WTC11 (cell line): ENCODE data around the gene DTD1. TPM values are rescaled to one million over a fixed set of nuclear protein-coding genes. Genes with fewer than 3 reads are reported as not detected.

ENCODE experiments used
- ATAC-seq: fragments of 200-7000 bp; cut with Tn5 transposase; 2 replicates; pipeline ENCODE4 v1.10.0; 2021; ENCODE audit warnings: mild to moderate bottlenecking, moderate library complexity
- CTCF ChIA-PET: fragments of 300-600 bp; sonication (Branson Sonifier 250); formaldehyde crosslinking; loops from one replicate; lab custom pipeline; 2021; ENCODE audit warnings: antibody characterized with exemption; lab: Charles Lee
- POLR2A ChIA-PET: fragments of 350-600 bp; sonication (Branson Sonifier 250); formaldehyde crosslinking; loops from one replicate; lab custom pipeline; 2021; ENCODE audit warnings: antibody characterized with exemption; lab: Charles Lee
- DNase-seq: peaks from one replicate; pipeline ENCODE4 v3.0.0; 2021; ENCODE audit warnings: low spot score
- H3K27ac Mint-ChIP-seq: 2 replicates; pipeline ENCODE4 v1.8.0; 2021; ENCODE audit warnings: mixed read lengths
- H3K27me3 Mint-ChIP-seq: 2 replicates; pipeline ENCODE4 v1.8.0; 2021; ENCODE audit warnings: low read depth, mild to moderate bottlenecking, moderate library complexity, mixed read lengths
- H3K36me3 Mint-ChIP-seq: 2 replicates; pipeline ENCODE4 v1.8.0; 2021; ENCODE audit warnings: mixed read lengths
- H3K4me1 Mint-ChIP-seq: 2 replicates; pipeline ENCODE4 v1.8.0; 2022; ENCODE audit warnings: mixed read lengths
- H3K4me3 Mint-ChIP-seq: 2 replicates; pipeline ENCODE4 v1.8.0; 2021; ENCODE audit warnings: mild to moderate bottlenecking, moderate library complexity, mixed read lengths
- H3K9me3 Mint-ChIP-seq: 2 replicates; pipeline ENCODE4 v1.8.0; 2021; ENCODE audit warnings: mixed read lengths
- CBFB ChIP-seq: sonication (generic); formaldehyde crosslinking; IDR thresholded peaks from 2 replicates; pipeline ENCODE4 v1.8.1; 2022; ENCODE audit warnings: mild to moderate bottlenecking, low read depth, missing genetic modification reagents
- CREB1 ChIP-seq: sonication (generic); formaldehyde crosslinking; IDR thresholded peaks from 2 replicates; pipeline ENCODE4 v1.8.0; 2023; ENCODE audit warnings: mild to moderate bottlenecking, missing genetic modification reagents
- ELF4 ChIP-seq: sonication (generic); formaldehyde crosslinking; IDR thresholded peaks from 2 replicates; pipeline ENCODE4 v1.8.1; 2022; ENCODE audit warnings: low read depth, mild to moderate bottlenecking, moderate library complexity, missing genetic modification reagents
- ETV6 ChIP-seq: sonication (generic); formaldehyde crosslinking; IDR thresholded peaks from 2 replicates; pipeline ENCODE4 v1.8.1; 2022; ENCODE audit warnings: mild to moderate bottlenecking, missing genetic modification reagents
- GRHL2 ChIP-seq: fragments of 250-450 bp; sonication (Bioruptor Pico); IDR thresholded peaks from 2 replicates; pipeline ENCODE4 v1.8.0; 2022; ENCODE audit warnings: mild to moderate bottlenecking, moderate library complexity; ENCODE audit not compliant: insufficient replicate concordance, severe bottlenecking
- HMGA2 ChIP-seq: fragments of 250-450 bp; sonication (Bioruptor Pico); IDR thresholded peaks from 2 replicates; pipeline ENCODE4 v1.4.0; 2021; ENCODE audit warnings: mild to moderate bottlenecking, moderate library complexity
- JAZF1 ChIP-seq: fragments of 250-450 bp; sonication (Bioruptor Pico); IDR thresholded peaks from 2 replicates; pipeline ENCODE4 v1.9.0; 2021; ENCODE audit warnings: moderate library complexity, mild to moderate bottlenecking, inconsistent platforms
- NFATC4 ChIP-seq: fragments of 250-450 bp; sonication (Bioruptor Pico); IDR thresholded peaks from 2 replicates; pipeline ENCODE4 v1.9.0; 2021; ENCODE audit warnings: mild to moderate bottlenecking
- NFE2L1 ChIP-seq: sonication (generic); formaldehyde crosslinking; IDR thresholded peaks from 2 replicates; pipeline ENCODE4 v1.8.1; 2023; ENCODE audit warnings: missing genetic modification reagents
- PRRX2 ChIP-seq: fragments of 250-450 bp; sonication (Bioruptor Pico); IDR thresholded peaks from 2 replicates; pipeline ENCODE4 v1.8.0; 2021; ENCODE audit warnings: mild to moderate bottlenecking
- RORB ChIP-seq: fragments of 250-450 bp; sonication (Bioruptor Pico); IDR thresholded peaks from 2 replicates; pipeline ENCODE4 v1.9.0; 2021; ENCODE audit warnings: mild to moderate bottlenecking
- SOX15 ChIP-seq: fragments of 250-450 bp; sonication (Bioruptor Pico); IDR thresholded peaks from 2 replicates; pipeline ENCODE4 v1.9.0; 2021; ENCODE audit warnings: mild to moderate bottlenecking
- TCF7 ChIP-seq: sonication (generic); formaldehyde crosslinking; IDR thresholded peaks from 2 replicates; pipeline ENCODE4 v1.8.0; 2022; ENCODE audit warnings: mild to moderate bottlenecking, low read depth, missing genetic modification reagents, moderate library complexity
- ZBTB21 ChIP-seq: sonication (generic); formaldehyde crosslinking; IDR thresholded peaks from 2 replicates; pipeline ENCODE4 v1.8.1; 2023; ENCODE audit warnings: mild to moderate bottlenecking, missing genetic modification reagents, borderline replicate concordance
- ZNF121 ChIP-seq: sonication (generic); formaldehyde crosslinking; IDR thresholded peaks from 2 replicates; pipeline ENCODE4 v1.8.0; 2023; ENCODE audit warnings: missing genetic modification reagents
- ZNF423 ChIP-seq: fragments of 250-450 bp; sonication (Bioruptor Pico); IDR thresholded peaks from 2 replicates; pipeline ENCODE4 v2.1.2; 2022; ENCODE audit warnings: mild to moderate bottlenecking, moderate library complexity
- ZNF671 ChIP-seq: fragments of 250-450 bp; sonication (Bioruptor Pico); IDR thresholded peaks from 2 replicates; pipeline ENCODE4 v1.8.0; 2021; ENCODE audit warnings: mild to moderate bottlenecking
- total RNA-seq: library from RNA; stranded (reverse); gene quantifications from 3 replicates; pipeline ENCODE4 v1.2.3, GENCODE V29; 2021
- TF ChIP-seq, protein P1 (sequence below): sonication (generic); formaldehyde crosslinking; IDR thresholded peaks from 2 replicates; pipeline ENCODE4 v1.8.1; 2023; ENCODE audit warnings: mild to moderate bottlenecking, missing genetic modification reagents
- TF ChIP-seq, protein P2 (sequence below): fragments of 250-450 bp; sonication (Bioruptor Pico); IDR thresholded peaks from 2 replicates; pipeline ENCODE4 v2.1.2; 2022; ENCODE audit warnings: mild to moderate bottlenecking, moderate library complexity
- TF ChIP-seq, protein P3 (sequence below): sonication (generic); formaldehyde crosslinking; conservative IDR thresholded peaks from 2 replicates; pipeline ENCODE4 v1.8.1; 2022; ENCODE audit warnings: mild to moderate bottlenecking, missing genetic modification reagents
- TF ChIP-seq, protein P4 (sequence below): sonication (generic); formaldehyde crosslinking; IDR thresholded peaks from 2 replicates; pipeline ENCODE4 v1.8.0; 2022; ENCODE audit warnings: mild to moderate bottlenecking, missing genetic modification reagents
- TF ChIP-seq, protein P5 (sequence below): sonication (generic); formaldehyde crosslinking; IDR thresholded peaks from 2 replicates; pipeline ENCODE4 v1.8.1; 2023; ENCODE audit warnings: mild to moderate bottlenecking, moderate library complexity, missing genetic modification reagents

The DTD1 gene
- total RNA-seq, 1 experiment from 2014 or later, result 71.1 TPM

DNA sequence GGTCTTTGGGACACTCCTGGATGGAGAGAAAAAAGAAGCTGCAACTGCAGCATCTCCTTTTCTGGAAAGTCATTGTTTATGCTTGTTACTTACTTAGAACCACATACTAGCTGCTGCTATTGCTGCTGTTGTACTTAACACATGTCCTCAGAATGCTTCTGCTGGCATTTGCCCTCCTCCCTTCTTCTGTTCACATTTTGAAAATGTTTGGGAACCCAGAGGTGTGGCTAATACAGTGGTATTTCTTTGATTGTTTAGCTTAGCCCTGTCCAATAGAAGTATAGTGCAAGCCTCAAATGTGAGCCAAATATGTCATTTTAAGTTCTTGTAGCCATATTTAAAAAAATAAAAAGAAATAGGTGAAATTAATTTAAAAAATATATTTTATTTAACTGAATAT is 8.4 kb downstream of the DTD1 start (continued):
- TF ChIP-seq, protein P1, sequence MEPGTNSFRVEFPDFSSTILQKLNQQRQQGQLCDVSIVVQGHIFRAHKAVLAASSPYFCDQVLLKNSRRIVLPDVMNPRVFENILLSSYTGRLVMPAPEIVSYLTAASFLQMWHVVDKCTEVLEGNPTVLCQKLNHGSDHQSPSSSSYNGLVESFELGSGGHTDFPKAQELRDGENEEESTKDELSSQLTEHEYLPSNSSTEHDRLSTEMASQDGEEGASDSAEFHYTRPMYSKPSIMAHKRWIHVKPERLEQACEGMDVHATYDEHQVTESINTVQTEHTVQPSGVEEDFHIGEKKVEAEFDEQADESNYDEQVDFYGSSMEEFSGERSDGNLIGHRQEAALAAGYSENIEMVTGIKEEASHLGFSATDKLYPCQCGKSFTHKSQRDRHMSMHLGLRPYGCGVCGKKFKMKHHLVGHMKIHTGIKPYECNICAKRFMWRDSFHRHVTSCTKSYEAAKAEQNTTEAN, result no peak
- no peak for TF ChIP-seq CBFB (CRISPR knock-in tag)
- no peak for TF ChIP-seq GRHL2 (CRISPR knock-in tag)
- no peak for TF ChIP-seq ELF4 (CRISPR knock-in tag)
- TF ChIP-seq ETV6, result no peak

DNA sequence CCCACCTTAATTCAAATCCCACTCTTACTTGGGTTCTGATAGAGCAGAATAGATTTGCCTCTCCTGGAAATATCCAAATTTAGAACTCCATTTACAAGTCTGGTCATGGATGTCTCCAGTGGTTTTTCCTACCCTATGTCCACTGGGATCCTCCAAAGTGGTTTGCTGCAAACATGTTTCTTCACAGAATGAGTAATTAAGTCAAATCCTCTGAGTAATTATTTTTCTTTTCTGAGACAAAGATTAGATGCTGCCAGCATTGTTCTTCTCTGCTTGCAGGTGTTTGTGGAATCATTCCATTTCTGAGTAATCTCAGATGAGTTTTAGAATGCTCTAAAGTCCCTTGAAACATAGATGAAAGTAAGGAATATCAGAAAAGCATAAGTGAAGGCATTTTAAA is 21.9 kb downstream of the DTD1 start:
- Mint-ChIP-seq H3K4me3 (no peak overlapping the region), H3K27ac (no peak overlapping the region), H3K4me1 (peaks cover 13% of the 10 kb centered on the region), H3K36me3 (peaks cover 4% of the 10 kb centered on the region; the same call in 1 of the 2 replicates), H3K9me3 (no peaks in the 10 kb centered on the region), H3K27me3 (no peaks in the 10 kb centered on the region)
- DNase-seq (no peak), ATAC-seq (no peak)
- ChIA-PET CTCF (no interaction called here), POLR2A (no interaction called here)
- TF ChIP-seq ZNF671 (CRISPR knock-in tag) (no peak), ZBTB21 (CRISPR knock-in tag) (no peak), TCF7 (CRISPR knock-in tag) (no peak)
- TF ChIP-seq, protein P2, sequence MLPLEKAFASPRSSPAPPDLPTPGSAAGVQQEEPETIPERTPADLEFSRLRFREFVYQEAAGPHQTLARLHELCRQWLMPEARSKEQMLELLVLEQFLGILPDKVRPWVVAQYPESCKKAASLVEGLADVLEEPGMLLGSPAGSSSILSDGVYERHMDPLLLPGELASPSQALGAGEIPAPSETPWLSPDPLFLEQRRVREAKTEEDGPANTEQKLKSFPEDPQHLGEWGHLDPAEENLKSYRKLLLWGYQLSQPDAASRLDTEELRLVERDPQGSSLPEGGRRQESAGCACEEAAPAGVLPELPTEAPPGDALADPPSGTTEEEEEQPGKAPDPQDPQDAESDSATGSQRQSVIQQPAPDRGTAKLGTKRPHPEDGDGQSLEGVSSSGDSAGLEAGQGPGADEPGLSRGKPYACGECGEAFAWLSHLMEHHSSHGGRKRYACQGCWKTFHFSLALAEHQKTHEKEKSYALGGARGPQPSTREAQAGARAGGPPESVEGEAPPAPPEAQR (CRISPR knock-in tag), result no peak
- TF ChIP-seq, protein P3, sequence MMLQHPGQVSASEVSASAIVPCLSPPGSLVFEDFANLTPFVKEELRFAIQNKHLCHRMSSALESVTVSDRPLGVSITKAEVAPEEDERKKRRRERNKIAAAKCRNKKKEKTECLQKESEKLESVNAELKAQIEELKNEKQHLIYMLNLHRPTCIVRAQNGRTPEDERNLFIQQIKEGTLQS (CRISPR knock-in tag), result no peak

DNA sequence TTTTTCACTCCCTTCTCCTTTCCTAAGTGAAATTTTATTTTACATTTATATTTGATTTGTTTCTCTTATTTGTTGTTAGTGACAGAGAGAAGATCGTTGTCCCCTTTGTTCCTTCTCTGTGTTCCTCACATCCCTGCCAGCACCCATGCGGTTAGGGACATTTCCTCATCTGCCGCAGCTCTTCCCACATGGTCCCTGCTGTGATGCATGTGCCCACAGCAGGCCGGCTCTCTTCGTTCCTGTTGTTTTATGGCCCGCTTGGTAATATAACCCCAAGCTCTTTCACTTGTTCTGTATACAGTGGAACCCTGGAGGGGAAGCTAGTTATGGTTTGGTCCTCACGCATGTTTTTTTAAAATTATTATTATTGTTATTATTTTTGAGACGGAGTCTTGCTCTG is 23.6 kb downstream of the DTD1 start:
- CTCF ChIA-PET, result no interaction called here
- DNase-seq, result no peak
- Mint-ChIP-seq H3K27me3 (no peaks in the 10 kb centered on the region), H3K4me3 (no peak overlapping the region), H3K9me3 (no peaks in the 10 kb centered on the region), H3K27ac (peak overlapping the region; percentile 42; the same call in 1 of the 2 replicates), H3K4me1 (peaks cover 13% of the 10 kb centered on the region), H3K36me3 (peaks cover 4% of the 10 kb centered on the region; the same call in 1 of the 2 replicates)
- POLR2A ChIA-PET, result no interaction called here
- peak; percentile 51 for ATAC-seq
- TF ChIP-seq, protein P2 (CRISPR knock-in tag), result no peak
- TF ChIP-seq HMGA2 (CRISPR knock-in tag) (no peak), SOX15 (CRISPR knock-in tag) (no peak), ZNF121 (CRISPR knock-in tag) (no peak)
- TF ChIP-seq, protein P4, sequence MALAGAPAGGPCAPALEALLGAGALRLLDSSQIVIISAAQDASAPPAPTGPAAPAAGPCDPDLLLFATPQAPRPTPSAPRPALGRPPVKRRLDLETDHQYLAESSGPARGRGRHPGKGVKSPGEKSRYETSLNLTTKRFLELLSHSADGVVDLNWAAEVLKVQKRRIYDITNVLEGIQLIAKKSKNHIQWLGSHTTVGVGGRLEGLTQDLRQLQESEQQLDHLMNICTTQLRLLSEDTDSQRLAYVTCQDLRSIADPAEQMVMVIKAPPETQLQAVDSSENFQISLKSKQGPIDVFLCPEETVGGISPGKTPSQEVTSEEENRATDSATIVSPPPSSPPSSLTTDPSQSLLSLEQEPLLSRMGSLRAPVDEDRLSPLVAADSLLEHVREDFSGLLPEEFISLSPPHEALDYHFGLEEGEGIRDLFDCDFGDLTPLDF (CRISPR knock-in tag), result no peak

DNA sequence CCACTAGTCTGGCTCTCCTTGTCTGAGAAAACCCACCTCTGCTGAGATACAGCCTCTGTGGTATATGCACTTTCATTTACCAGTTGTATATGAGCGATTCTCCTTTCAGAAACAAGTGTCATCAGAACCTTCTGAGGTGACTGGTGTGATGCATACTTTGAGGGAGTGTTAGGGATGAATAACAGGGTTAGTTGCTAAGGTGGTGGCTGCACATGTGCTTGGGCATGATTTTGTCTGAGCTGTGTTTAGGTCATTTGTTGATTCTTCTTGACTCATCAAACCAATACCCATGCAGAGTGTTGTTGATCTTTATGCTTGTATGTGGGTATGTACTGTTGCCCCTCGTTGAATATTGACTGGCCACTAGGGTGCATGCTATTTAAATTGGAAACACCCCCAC is 25.7 kb downstream of the DTD1 start:
- POLR2A ChIA-PET, result no interaction called here
- CTCF ChIA-PET, result no interaction called here
- no peak for DNase-seq
- Mint-ChIP-seq H3K27ac (peak overlapping the region; percentile 52; the same call in 1 of the 2 replicates), H3K4me3 (no peak overlapping the region), H3K27me3 (no peaks in the 10 kb centered on the region), H3K9me3 (peaks cover 3% of the 10 kb centered on the region; the same call in 1 of the 2 replicates), H3K4me1 (peaks cover 13% of the 10 kb centered on the region), H3K36me3 (peaks cover 6% of the 10 kb centered on the region; the same call in 1 of the 2 replicates)
- ATAC-seq, result no peak
- TF ChIP-seq, protein P5, sequence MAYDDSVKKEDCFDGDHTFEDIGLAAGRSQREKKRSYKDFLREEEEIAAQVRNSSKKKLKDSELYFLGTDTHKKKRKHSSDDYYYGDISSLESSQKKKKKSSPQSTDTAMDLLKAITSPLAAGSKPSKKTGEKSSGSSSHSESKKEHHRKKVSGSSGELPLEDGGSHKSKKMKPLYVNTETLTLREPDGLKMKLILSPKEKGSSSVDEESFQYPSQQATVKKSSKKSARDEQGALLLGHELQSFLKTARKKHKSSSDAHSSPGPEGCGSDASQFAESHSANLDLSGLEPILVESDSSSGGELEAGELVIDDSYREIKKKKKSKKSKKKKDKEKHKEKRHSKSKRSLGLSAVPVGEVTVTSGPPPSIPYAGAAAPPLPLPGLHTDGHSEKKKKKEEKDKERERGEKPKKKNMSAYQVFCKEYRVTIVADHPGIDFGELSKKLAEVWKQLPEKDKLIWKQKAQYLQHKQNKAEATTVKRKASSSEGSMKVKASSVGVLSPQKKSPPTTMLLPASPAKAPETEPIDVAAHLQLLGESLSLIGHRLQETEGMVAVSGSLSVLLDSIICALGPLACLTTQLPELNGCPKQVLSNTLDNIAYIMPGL (CRISPR knock-in tag), result no peak
- TF ChIP-seq PRRX2 (CRISPR knock-in tag) (no peak), CBFB (CRISPR knock-in tag) (no peak), ZNF423 (CRISPR knock-in tag) (no peak), RORB (no peak), NFE2L1 (CRISPR knock-in tag) (no peak), CREB1 (no peak), NFATC4 (CRISPR knock-in tag) (no peak), JAZF1 (CRISPR knock-in tag) (no peak)
